Measurements from ENCODE around the gene IGSF1. TPM values are rescaled to one million over a fixed set of nuclear protein-coding genes. Genes with fewer than 3 reads are reported as not detected.

The IGSF1 gene
- total RNA-seq, 4 donors from 2014 or later, result 1.1 to 21.6 (median 9.3) TPM

- Histone ChIP-seq H3K9me3 (no peaks in the 10 kb centered on the region), H3K4me1 (no peaks in the 10 kb centered on the region), H3K36me3 (no peaks in the 10 kb centered on the region), H3K27me3 (no peaks in the 10 kb centered on the region), H3K27ac (no peak overlapping the region), H3K4me3 (replicated peaks in 1 of 3) (no peak overlapping the region)
- intact Hi-C loops (cut with DNase I), result no loop called here
- DNase-seq, result no peak
- TF ChIP-seq POLR2A (IDR thresholded peaks at IDR 0.05), result no peak
- TF ChIP-seq CTCF (IDR thresholded peaks at IDR 0.05), result no peak
- WGBS, 2 donors, result 79 to 80% methylated on average over 3 of the region's 3 CpGs
Measured at GRCh38 chrX:131322651-131323050, 33.5 kb upstream of the IGSF1 start.

GRCh38 chrX:131317326-131317725 is 28.2 kb upstream of the IGSF1 start:
- WGBS, 2 donors, result 89 to 95% methylated on average over 4 of the region's 4 CpGs
- TF ChIP-seq POLR2A (IDR thresholded peaks at IDR 0.05) (no peak), CTCF (IDR thresholded peaks at IDR 0.05) (no peak)
- H3K27me3 ChIP-seq, result no peaks in the 10 kb centered on the region
- intact Hi-C loops (cut with DNase I), result no loop called here
- no peaks in the 10 kb centered on the region for H3K36me3 ChIP-seq
- no peak for DNase-seq
- H3K27ac ChIP-seq, result no peak overlapping the region
- H3K9me3 ChIP-seq, result no peaks in the 10 kb centered on the region
- no peak overlapping the region for H3K4me3 ChIP-seq (replicated peaks in 1 of 3)
- no peaks in the 10 kb centered on the region for H3K4me1 ChIP-seq

- no peak overlapping the region for H3K27ac ChIP-seq
Measured at GRCh38 chrX:131316260-131316659, 27.2 kb upstream of the IGSF1 start.

GRCh38 chrX:131308980-131309379 is 19.9 kb upstream of the IGSF1 start:
- intact Hi-C loops (cut with DNase I), result no loop called here
- Histone ChIP-seq H3K4me3 (replicated peaks in 1 of 3) (no peak overlapping the region), H3K9me3 (no peaks in the 10 kb centered on the region), H3K27me3 (no peaks in the 10 kb centered on the region), H3K4me1 (no peaks in the 10 kb centered on the region), H3K27ac (no peak overlapping the region), H3K36me3 (no peaks in the 10 kb centered on the region)
- no peak for DNase-seq
- TF ChIP-seq CTCF (IDR thresholded peaks at IDR 0.05), result no peak
- no peak for TF ChIP-seq POLR2A (IDR thresholded peaks at IDR 0.05)

More at GRCh38 chrX:131316260-131316659, 27.2 kb upstream of the IGSF1 start:
- H3K4me3 ChIP-seq (replicated peaks in 1 of 3), result no peak overlapping the region
- no peaks in the 10 kb centered on the region for H3K9me3 ChIP-seq
- H3K36me3 ChIP-seq, result no peaks in the 10 kb centered on the region
- TF ChIP-seq POLR2A (IDR thresholded peaks at IDR 0.05), result no peak
- no peak for TF ChIP-seq CTCF (IDR thresholded peaks at IDR 0.05)
- no peaks in the 10 kb centered on the region for H3K27me3 ChIP-seq
- no peak for DNase-seq
- intact Hi-C loops (cut with DNase I), result no loop called here
- 72 to 85% methylated on average over 1 of the region's 1 CpG for WGBS, 2 donors
- H3K4me1 ChIP-seq, result no peaks in the 10 kb centered on the region

- TF ChIP-seq CTCF (IDR thresholded peaks at IDR 0.05) (no peak), POLR2A (IDR thresholded peaks at IDR 0.05) (no peak)
- DNase-seq, result no peak
- WGBS, 2 donors, result 0 to 22% methylated on average over 1 of the region's 1 CpG
- intact Hi-C loops (cut with DNase I), result no loop called here
- no peaks in the 10 kb centered on the region for H3K4me1 ChIP-seq
- no peaks in the 10 kb centered on the region for H3K27me3 ChIP-seq
- H3K27ac ChIP-seq, result no peak overlapping the region
- no peaks in the 10 kb centered on the region for H3K36me3 ChIP-seq
- H3K9me3 ChIP-seq, result no peaks in the 10 kb centered on the region
- H3K4me3 ChIP-seq (replicated peaks in 1 of 3), result no peak overlapping the region
Measured at GRCh38 chrX:131306601-131307000, 17.5 kb upstream of the IGSF1 start.

Measured in thyroid gland (tissue), 4 donors.